Prostate gland (tissue), 2 donors: ENCODE data around the gene NKX1-1. TPM values are rescaled to one million over a fixed set of nuclear protein-coding genes. Genes with fewer than 3 reads are reported as not detected.

Experiments used
- DNase-seq: peaks from one replicate; pipeline ENCODE4 v3.0.0-alpha.2; 2019; ENCODE audit warnings: low spot score
- H3K27ac ChIP-seq, 2 donors: fragments of 200-600 bp; sonication (generic); 2 replicates each; pipeline ENCODE4 v1.5.1; 2017 to 2019
- H3K27me3 ChIP-seq: fragments of 200-600 bp; sonication (generic); replicated peaks from 2 replicates; pipeline ENCODE4 v1.5.1; 2019; ENCODE audit not compliant: insufficient read depth
- H3K36me3 ChIP-seq, 2 donors: fragments of 200-600 bp; sonication (generic); 1 replicate in 1 of 2; 2 replicates in 1 of 2; pipeline versions ENCODE4 v1.5.1 to v1.8.1; 2017 to 2019
- H3K4me1 ChIP-seq: fragments of 200-600 bp; sonication (generic); replicated peaks from 2 replicates; pipeline ENCODE4 v1.5.1; 2019
- H3K4me3 ChIP-seq, 2 donors: fragments of 200-600 bp; sonication (generic); 2 replicates each; pipeline ENCODE4 v1.5.1; 2017 to 2019
- H3K9me3 ChIP-seq: fragments of 200-600 bp; sonication (generic); 2 replicates; pipeline ENCODE4 v1.5.1; 2017
- CTCF ChIP-seq, 4 experiments: fragments of 200-600 bp in 2 of 4; fragments of 450-650 bp in 2 of 4; sonication (generic) in 2 of 4; IDR thresholded peaks; 1 replicate in 3 of 4; 2 replicates in 1 of 4; pipeline ENCODE4 v1.5.1; 2016 to 2019; ENCODE audit warnings: antibody characterized with exemption in 4 of 4, mild to moderate bottlenecking in 2 of 4, moderate library complexity in 2 of 4
- POLR2A ChIP-seq: fragments of 450-650 bp; IDR thresholded peaks from one replicate; pipeline ENCODE4 v1.6.1; 2016; ENCODE audit warnings: antibody characterized with exemption, mild to moderate bottlenecking
- POLR2AphosphoS5 ChIP-seq: sonication (generic); formaldehyde crosslinking; IDR thresholded peaks from one replicate; pipeline ENCODE4 v1.6.1; 2017; ENCODE audit warnings: antibody characterized with exemption
- WGBS: methylation state at CpG from one replicate; pipeline ENCODE4 v1.1.5; 2018; 5-methylcytosine and 5-hydroxymethylcytosine counted together
- intact Hi-C: fragments of 100-400 bp; cut with DNase I; formaldehyde crosslinking; loops from one replicate; pipeline ENCODE4 v1.14.2; 2022
- total RNA-seq, 2 donors: library from RNA; depleted of rRNA; stranded (reverse); fragments of >200 nt; gene quantifications; one replicate each; pipeline ENCODE4 v1.1.0, GENCODE V29; 2016

Gene NKX1-1
- total RNA-seq, 2 donors from 2014 or later = not detected

GRCh38 chr4:1367936-1368289 lies 38.3 kb downstream of the NKX1-1 start:
- no peaks in the 10 kb centered on the region for H3K9me3 ChIP-seq
- no peak for TF ChIP-seq CTCF (IDR thresholded peaks at IDR 0.05)
- TF ChIP-seq POLR2A = no peak
- TF ChIP-seq POLR2AphosphoS5 = no peak
- intact Hi-C loops = no loop called here
- no peaks in the 10 kb centered on the region for H3K4me1 ChIP-seq
- no peaks in the 10 kb centered on the region for H3K36me3 ChIP-seq
- DNase-seq = no peak
- no peaks in the 10 kb centered on the region for H3K27me3 ChIP-seq
- H3K27ac ChIP-seq = no peak overlapping the region
- 89% methylated on average over 7 of the region's 10 CpGs for WGBS
- no peak overlapping the region for H3K4me3 ChIP-seq

- no peaks in the 10 kb centered on the region for H3K4me1 ChIP-seq
- no peaks in the 10 kb centered on the region for H3K9me3 ChIP-seq
- no peak overlapping the region for H3K4me3 ChIP-seq
- H3K27me3 ChIP-seq = no peaks in the 10 kb centered on the region
- intact Hi-C loops = no loop called here
- no peak for DNase-seq
- no peak for TF ChIP-seq POLR2A
- TF ChIP-seq CTCF (IDR thresholded peaks at IDR 0.05) = no peak
- TF ChIP-seq POLR2AphosphoS5 = no peak
- 96% methylated on average over 17 of the region's 17 CpGs for WGBS
- no peak overlapping the region for H3K27ac ChIP-seq
- no peaks in the 10 kb centered on the region for H3K36me3 ChIP-seq
Observed at GRCh38 chr4:1367230-1367935, 38.9 kb downstream of the NKX1-1 start.

- WGBS = 92% methylated on average over 35 of the region's 35 CpGs
- Histone ChIP-seq H3K4me3 (no peak overlapping the region), H3K9me3 (no peaks in the 10 kb centered on the region), H3K4me1 (no peaks in the 10 kb centered on the region), H3K36me3 (no peaks in the 10 kb centered on the region), H3K27me3 (no peaks in the 10 kb centered on the region), H3K27ac (no peak overlapping the region)
- DNase-seq = no peak
- intact Hi-C loops = no loop called here
- no peak for TF ChIP-seq POLR2A
- no peak for TF ChIP-seq CTCF (IDR thresholded peaks at IDR 0.05)
- TF ChIP-seq POLR2AphosphoS5 = no peak
Observed at GRCh38 chr4:1366371-1367229, 39.6 kb downstream of the NKX1-1 start.

GRCh38 chr4:1365271-1366178 lies 40.7 kb downstream of the NKX1-1 start:
- 59% methylated on average over 25 of the region's 25 CpGs for WGBS
- Histone ChIP-seq H3K9me3 (no peaks in the 10 kb centered on the region), H3K27me3 (no peaks in the 10 kb centered on the region), H3K4me3 (no peak overlapping the region), H3K4me1 (no peaks in the 10 kb centered on the region), H3K36me3 (no peaks in the 10 kb centered on the region), H3K27ac (no peak overlapping the region)
- TF ChIP-seq CTCF (IDR thresholded peaks at IDR 0.05) (no peak), POLR2A (no peak), POLR2AphosphoS5 (no peak)
- no peak for DNase-seq
- intact Hi-C loops = no loop called here
